GM19328 (cell line): ENCODE results near the gene DNAH3.
"Not testable (repeated sequence)": the region's sequence is repeated elsewhere in the genome, so short reads cannot be mapped to it uniquely, and the experiment has no call there.

Experiments
- ATAC-seq: cut with Tn5 transposase; IDR thresholded peaks from one replicate; pipeline ENCODE4 v1.9.1; 2021; ENCODE audit warnings: mild to moderate bottlenecking, moderate library complexity; ENCODE audit not compliant: unreplicated experiment

Gene DNAH3

GRCh38 chr16:21130811-21131210 is 19.8 kb downstream of the DNAH3 start:
- no peak for ATAC-seq

- no peak for ATAC-seq
Observed at GRCh38 chr16:21128991-21129390, 21.7 kb downstream of the DNAH3 start.

GRCh38 chr16:21126518-21126917 is 24.1 kb downstream of the DNAH3 start:
- ATAC-seq = no peak

GRCh38 chr16:21125191-21125590 is 25.5 kb downstream of the DNAH3 start:
- no peak for ATAC-seq

- ATAC-seq = no peak
Observed at GRCh38 chr16:21120976-21121520, 29.6 kb downstream of the DNAH3 start.

GRCh38 chr16:21117567-21117966 is 33.1 kb downstream of the DNAH3 start:
- no peak for ATAC-seq

GRCh38 chr16:21116148-21116693 is 34.4 kb downstream of the DNAH3 start:
- ATAC-seq = no peak

GRCh38 chr16:21115551-21115950 is 35.1 kb downstream of the DNAH3 start:
- ATAC-seq = not testable (repeated sequence)

- no peak for ATAC-seq
Observed at GRCh38 chr16:21103941-21104860, 46.4 kb downstream of the DNAH3 start.

GRCh38 chr16:21101631-21102420 is 48.8 kb downstream of the DNAH3 start:
- no peak for ATAC-seq

- no peak for ATAC-seq
Observed at GRCh38 chr16:21100447-21100846, 50.2 kb downstream of the DNAH3 start.

GRCh38 chr16:21097151-21097550 is 53.5 kb downstream of the DNAH3 start:
- ATAC-seq = no peak

- not testable (repeated sequence) for ATAC-seq
Observed at GRCh38 chr16:21094719-21095118, 55.9 kb downstream of the DNAH3 start.

- no peak for ATAC-seq
Observed at GRCh38 chr16:21092951-21093350, 57.7 kb downstream of the DNAH3 start.

- no peak for ATAC-seq
Observed at GRCh38 chr16:21088646-21089538, 61.8 kb downstream of the DNAH3 start.

GRCh38 chr16:21088143-21088542 is 62.5 kb downstream of the DNAH3 start:
- ATAC-seq = no peak

GRCh38 chr16:21084631-21085225 is 65.9 kb downstream of the DNAH3 start:
- no peak for ATAC-seq

GRCh38 chr16:21083729-21084268 is 66.8 kb downstream of the DNAH3 start:
- ATAC-seq = no peak

GRCh38 chr16:21081329-21081728 is 69.3 kb downstream of the DNAH3 start:
- no peak for ATAC-seq

- no peak for ATAC-seq
Observed at GRCh38 chr16:21078563-21078962, 72.1 kb downstream of the DNAH3 start.
